Stomach (tissue), 4 donors: ENCODE data around the gene STARD10.

Source experiments
- EP300 ChIP-seq: sonication (generic); formaldehyde crosslinking; IDR thresholded peaks from one replicate; pipeline ENCODE4 v1.6.1; 2017; ENCODE audit warnings: antibody characterized with exemption
- POLR2A ChIP-seq, 4 donors: fragments of 450-650 bp; IDR thresholded peaks; one replicate each; pipeline ENCODE4 v1.6.1; 2016; ENCODE audit warnings: antibody characterized with exemption in 4 of 4, control low read depth in 2 of 4, mild to moderate bottlenecking in 1 of 4, moderate library complexity in 1 of 4
- POLR2AphosphoS5 ChIP-seq, 3 donors: sonication (generic); formaldehyde crosslinking; IDR thresholded peaks; one replicate each; pipeline ENCODE4 v1.6.1; 2016; ENCODE audit warnings: antibody characterized with exemption in 3 of 3
- TF ChIP-seq, protein P1 (sequence below), 7 experiments: fragments of 450-650 bp in 4 of 7; fragments of 200-600 bp in 3 of 7; sonication (generic) in 3 of 7; IDR thresholded peaks; one replicate each; pipeline ENCODE4 v1.5.1; 2016 to 2019; ENCODE audit warnings: antibody characterized with exemption in 7 of 7, control low read depth in 2 of 7, mild to moderate bottlenecking in 1 of 7

DNA sequence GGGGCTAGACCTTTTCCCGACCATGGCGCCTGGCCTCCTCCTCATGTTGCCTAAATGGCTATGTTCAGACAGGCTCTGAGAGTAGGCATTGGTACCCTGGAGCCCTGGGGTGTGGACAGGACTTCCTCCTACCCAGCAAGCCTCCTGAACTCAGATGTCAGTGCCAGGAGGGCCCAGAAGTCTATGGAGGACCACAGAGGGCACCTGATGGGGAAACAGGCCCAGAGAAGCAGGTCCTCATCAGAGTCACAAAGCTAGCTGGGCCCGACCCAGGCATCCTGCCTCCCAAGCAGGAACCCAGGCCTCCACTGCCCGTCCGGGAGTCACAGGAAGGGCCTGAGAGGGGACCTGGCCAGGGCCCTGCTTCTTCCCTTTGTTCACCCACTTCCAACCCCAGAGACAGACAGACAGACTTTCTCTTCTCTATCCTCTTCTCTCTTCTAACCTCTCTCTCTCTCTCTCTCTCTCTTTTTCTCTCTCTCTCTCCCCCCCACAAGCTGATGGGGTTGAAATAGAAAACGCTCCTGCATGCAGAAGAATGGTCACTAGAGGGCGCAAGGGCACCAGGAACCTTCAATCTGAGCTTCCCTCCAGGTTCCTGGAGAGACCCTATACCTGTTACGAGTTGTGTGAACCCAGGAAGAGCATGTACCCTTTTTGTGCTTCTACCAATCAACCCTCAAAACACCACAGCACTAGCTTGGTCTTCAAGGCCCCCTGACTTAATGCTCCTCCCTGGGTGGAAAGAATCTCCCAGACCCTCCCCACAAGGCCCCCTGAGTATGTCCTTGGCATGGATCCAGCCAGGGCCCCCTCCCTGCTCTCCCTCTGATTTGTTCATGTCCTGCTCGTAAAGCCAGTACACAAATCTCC, 68.8 kb downstream of the STARD10 start:
- TF ChIP-seq, protein P1, sequence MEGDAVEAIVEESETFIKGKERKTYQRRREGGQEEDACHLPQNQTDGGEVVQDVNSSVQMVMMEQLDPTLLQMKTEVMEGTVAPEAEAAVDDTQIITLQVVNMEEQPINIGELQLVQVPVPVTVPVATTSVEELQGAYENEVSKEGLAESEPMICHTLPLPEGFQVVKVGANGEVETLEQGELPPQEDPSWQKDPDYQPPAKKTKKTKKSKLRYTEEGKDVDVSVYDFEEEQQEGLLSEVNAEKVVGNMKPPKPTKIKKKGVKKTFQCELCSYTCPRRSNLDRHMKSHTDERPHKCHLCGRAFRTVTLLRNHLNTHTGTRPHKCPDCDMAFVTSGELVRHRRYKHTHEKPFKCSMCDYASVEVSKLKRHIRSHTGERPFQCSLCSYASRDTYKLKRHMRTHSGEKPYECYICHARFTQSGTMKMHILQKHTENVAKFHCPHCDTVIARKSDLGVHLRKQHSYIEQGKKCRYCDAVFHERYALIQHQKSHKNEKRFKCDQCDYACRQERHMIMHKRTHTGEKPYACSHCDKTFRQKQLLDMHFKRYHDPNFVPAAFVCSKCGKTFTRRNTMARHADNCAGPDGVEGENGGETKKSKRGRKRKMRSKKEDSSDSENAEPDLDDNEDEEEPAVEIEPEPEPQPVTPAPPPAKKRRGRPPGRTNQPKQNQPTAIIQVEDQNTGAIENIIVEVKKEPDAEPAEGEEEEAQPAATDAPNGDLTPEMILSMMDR (IDR thresholded peaks at IDR 0.05), result peak in 5 of 7 experiments; percentile 73 to 96 (median 90)
- TF ChIP-seq POLR2A (IDR thresholded peaks at IDR 0.05), result no peak
- peak in 1 of 3 donors; percentile 44 for TF ChIP-seq POLR2AphosphoS5 (IDR thresholded peaks at IDR 0.05)
- TF ChIP-seq EP300, result no peak
